ELF-1 (cell line): ENCODE results near the gene PTGES3.
"Not testable (repeated sequence)": the region's sequence is repeated elsewhere in the genome, so short reads cannot be mapped to it uniquely, and the experiment has no call there.

Experiments
- DNase-seq: peaks from one replicate; pipeline ENCODE4 v3.0.0-alpha.2; 2016; ENCODE audit warnings: low read depth, low spot score

Gene PTGES3

GRCh38 chr12:56709759-56710376 is 21.8 kb upstream of the PTGES3 start:
- no peak for DNase-seq

- not testable (repeated sequence) for DNase-seq
Measured at GRCh38 chr12:56704522-56704921, 16.4 kb upstream of the PTGES3 start.

- DNase-seq, result peak; percentile 15
Measured at GRCh38 chr12:56699020-56699661, 11.1 kb upstream of the PTGES3 start.

- no peak for DNase-seq
Measured at GRCh38 chr12:56695327-56696101, 7.4 kb upstream of the PTGES3 start.

- DNase-seq, result no peak
Measured at GRCh38 chr12:56694161-56694560, 6.1 kb upstream of the PTGES3 start.

GRCh38 chr12:56688846-56689109 is 694 bp upstream of the PTGES3 start:
- DNase-seq, result no peak

- DNase-seq, result peak; percentile 56
Measured at GRCh38 chr12:56687223-56688128, 608 bp downstream of the PTGES3 start.

- peak; percentile 45 for DNase-seq
Measured at GRCh38 chr12:56684745-56685359, 3.2 kb downstream of the PTGES3 start.

GRCh38 chr12:56682323-56682722 is 5.8 kb downstream of the PTGES3 start:
- DNase-seq, result no peak

GRCh38 chr12:56679883-56680575 is 8.1 kb downstream of the PTGES3 start:
- no peak for DNase-seq

GRCh38 chr12:56678852-56679251 is 9.2 kb downstream of the PTGES3 start:
- DNase-seq, result no peak

- DNase-seq, result no peak
Measured at GRCh38 chr12:56677680-56678079, 10.4 kb downstream of the PTGES3 start.

GRCh38 chr12:56676851-56677580 is 11.1 kb downstream of the PTGES3 start:
- DNase-seq, result no peak

- no peak for DNase-seq
Measured at GRCh38 chr12:56671608-56672007, 16.5 kb downstream of the PTGES3 start.

GRCh38 chr12:56670836-56671235 is 17.2 kb downstream of the PTGES3 start:
- DNase-seq, result no peak

- DNase-seq, result no peak
Measured at GRCh38 chr12:56668197-56668457, 20.0 kb downstream of the PTGES3 start.

GRCh38 chr12:56661979-56662638 is 26.0 kb downstream of the PTGES3 start:
- no peak for DNase-seq

GRCh38 chr12:56661560-56661959 is 26.5 kb downstream of the PTGES3 start:
- no peak for DNase-seq

GRCh38 chr12:56658921-56659320 is 29.2 kb downstream of the PTGES3 start:
- DNase-seq, result no peak
